Neural progenitor cell (in vitro differentiated cells): ENCODE results near the gene TBC1D10A. TPM values are rescaled to one million over a fixed set of nuclear protein-coding genes. Genes with fewer than 3 reads are reported as not detected.

Source experiments
- DNase-seq: peaks from one replicate; pipeline ENCODE4 v3.0.0-alpha.2; 2016; ENCODE audit warnings: low spot score
- H2AFZ ChIP-seq: fragments of 200-600 bp; sonication (generic); replicated peaks from 2 replicates; pipeline ENCODE4 v1.6.1; 2016; ENCODE audit warnings: antibody characterized with exemption
- H3F3A ChIP-seq: fragments of 200-600 bp; sonication (generic); 2 replicates; pipeline ENCODE4 v1.6.1; 2016; ENCODE audit warnings: antibody characterized with exemption, low read depth
- H3K27ac ChIP-seq: fragments of 200-600 bp; sonication (generic); 2 replicates; pipeline ENCODE4 v1.5.1; 2016; ENCODE audit warnings: mild to moderate bottlenecking
- H3K27me3 ChIP-seq: fragments of 200-600 bp; sonication (generic); 2 replicates; pipeline ENCODE4 v1.6.1; 2016; ENCODE audit warnings: mild to moderate bottlenecking, moderate library complexity
- H3K36me3 ChIP-seq: fragments of 200-600 bp; sonication (generic); 2 replicates; pipeline ENCODE4 v1.5.1; 2016
- H3K4me1 ChIP-seq: fragments of 200-600 bp; sonication (generic); 2 replicates; pipeline ENCODE4 v1.6.1; 2016; ENCODE audit warnings: mixed run types
- H3K4me2 ChIP-seq: fragments of 200-600 bp; sonication (generic); 2 replicates; pipeline ENCODE4 v1.6.1; 2016
- H3K4me3 ChIP-seq: fragments of 200-600 bp; sonication (generic); 2 replicates; pipeline ENCODE4 v1.5.1; 2016
- H3K79me2 ChIP-seq: fragments of 200-600 bp; sonication (generic); 2 replicates; pipeline ENCODE4 v1.6.1; 2016; ENCODE audit warnings: low read depth
- H3K9ac ChIP-seq: fragments of 200-600 bp; sonication (generic); 2 replicates; pipeline ENCODE4 v1.6.1; 2016
- H3K9me3 ChIP-seq: fragments of 200-600 bp; sonication (generic); 2 replicates; pipeline ENCODE4 v1.5.1; 2016; ENCODE audit warnings: low read depth
- H4K20me1 ChIP-seq: fragments of 200-600 bp; sonication (generic); 2 replicates; pipeline ENCODE4 v1.6.1; 2016; ENCODE audit warnings: low read depth
- H3K27ac Mint-ChIP-seq: 3 replicates; pipeline ENCODE4 v1.8.0; 2021; ENCODE audit warnings: mixed read lengths
- H3K27me3 Mint-ChIP-seq: 2 replicates; pipeline ENCODE4 v1.8.0; 2022; ENCODE audit warnings: low read depth, mild to moderate bottlenecking, inconsistent platforms, moderate library complexity, mixed read lengths; ENCODE audit not compliant: insufficient read depth
- H3K36me3 Mint-ChIP-seq: 3 replicates; pipeline ENCODE4 v1.8.0; 2021; ENCODE audit warnings: mixed read lengths
- H3K4me1 Mint-ChIP-seq: 3 replicates; pipeline ENCODE4 v1.8.0; 2021; ENCODE audit warnings: mixed read lengths
- H3K4me3 Mint-ChIP-seq: 3 replicates; pipeline ENCODE4 v1.8.0; 2021; ENCODE audit warnings: mild to moderate bottlenecking, moderate library complexity, mixed read lengths
- H3K9me3 Mint-ChIP-seq: 3 replicates; pipeline ENCODE4 v1.8.0; 2020; ENCODE audit warnings: mixed read lengths
- CTCF ChIP-seq: fragments of 200-600 bp; sonication (generic); IDR thresholded peaks from 2 replicates; pipeline ENCODE4 v1.5.1; 2017; ENCODE audit warnings: antibody characterized with exemption, mild to moderate bottlenecking
- EZH2 ChIP-seq: fragments of 200-600 bp; sonication (generic); IDR thresholded peaks from 2 replicates; pipeline ENCODE4 v1.6.1; 2017; ENCODE audit warnings: antibody characterized with exemption, mild to moderate bottlenecking, moderate library complexity
- EZH2phosphoT487 ChIP-seq: fragments of 200-600 bp; sonication (generic); IDR thresholded peaks from 2 replicates; pipeline ENCODE4 v1.6.1; 2017; ENCODE audit warnings: antibody characterized with exemption
- total RNA-seq: library from RNA; depleted of rRNA; stranded (reverse); fragments of >200 nt; gene quantifications from 2 replicates; pipeline ENCODE4 v1.2.3, GENCODE V29; 2015; ENCODE audit warnings: low replicate concordance

TBC1D10A gene
- total RNA-seq, 1 donor from 2014 or later = 6.2 TPM

- H3K79me2 ChIP-seq = no peaks in the 10 kb centered on the region
- H3K4me1 ChIP-seq = peaks cover under 1% of the 10 kb centered on the region
- no peak overlapping the region for H3K9ac ChIP-seq
- Mint-ChIP-seq H3K4me1 (peaks cover 17% of the 10 kb centered on the region), H3K9me3 (no peaks in the 10 kb centered on the region), H3K36me3 (no peaks in the 10 kb centered on the region), H3K27ac (no peak overlapping the region), H3K27me3 (peaks cover 15% of the 10 kb centered on the region), H3K4me3 (peak overlapping the region; percentile 33)
- H4K20me1 ChIP-seq = no peaks in the 10 kb centered on the region
- no peaks in the 10 kb centered on the region for H3K9me3 ChIP-seq
- no peaks in the 10 kb centered on the region for H3K36me3 ChIP-seq
- TF ChIP-seq EZH2 (no peak), EZH2phosphoT487 (no peak), CTCF (peak; percentile 92)
- no peak overlapping the region for H3K27ac ChIP-seq
- peak overlapping the region; percentile 39 for H3K4me2 ChIP-seq
- peak; percentile 89 for DNase-seq
- H3K4me3 ChIP-seq = no peak overlapping the region
- no peaks in the 10 kb centered on the region for H3F3A ChIP-seq
- H2AFZ ChIP-seq = peak overlapping the region; percentile 82
- H3K27me3 ChIP-seq = peaks cover 4% of the 10 kb centered on the region
Measured at GRCh38 chr22:30262917-30263741, 63.6 kb downstream of the TBC1D10A start.

- H3K4me3 ChIP-seq = no peak overlapping the region
- Mint-ChIP-seq H3K36me3 (no peaks in the 10 kb centered on the region), H3K9me3 (no peaks in the 10 kb centered on the region), H3K27ac (peak overlapping the region; percentile 63), H3K4me1 (peaks cover 19% of the 10 kb centered on the region), H3K4me3 (peak overlapping the region; percentile 62), H3K27me3 (peaks cover 18% of the 10 kb centered on the region)
- H3F3A ChIP-seq = no peaks in the 10 kb centered on the region
- peaks cover 5% of the 10 kb centered on the region for H3K4me1 ChIP-seq
- H3K27me3 ChIP-seq = peaks cover 4% of the 10 kb centered on the region
- H3K27ac ChIP-seq = no peak overlapping the region
- no peaks in the 10 kb centered on the region for H3K36me3 ChIP-seq
- no peak overlapping the region for H3K4me2 ChIP-seq
- H2AFZ ChIP-seq = no peak overlapping the region
- no peaks in the 10 kb centered on the region for H3K9me3 ChIP-seq
- H4K20me1 ChIP-seq = no peaks in the 10 kb centered on the region
- TF ChIP-seq EZH2 = no peak
- TF ChIP-seq EZH2phosphoT487 = no peak
- TF ChIP-seq CTCF = no peak
- DNase-seq = no peak
- no peaks in the 10 kb centered on the region for H3K79me2 ChIP-seq
- H3K9ac ChIP-seq = no peak overlapping the region
Measured at GRCh38 chr22:30262112-30262511, 64.6 kb downstream of the TBC1D10A start.

GRCh38 chr22:30261134-30261533 is 65.6 kb downstream of the TBC1D10A start:
- H3K9me3 Mint-ChIP-seq = no peaks in the 10 kb centered on the region
- no peak overlapping the region for H3K9ac ChIP-seq
- peaks cover 21% of the 10 kb centered on the region for H3K27me3 Mint-ChIP-seq

More at GRCh38 chr22:30261134-30261533, 65.6 kb downstream of the TBC1D10A start:
- no peak overlapping the region for H2AFZ ChIP-seq
- no peaks in the 10 kb centered on the region for H3K36me3 ChIP-seq
- H3K9me3 ChIP-seq = no peaks in the 10 kb centered on the region
- peaks cover 4% of the 10 kb centered on the region for H3K27me3 ChIP-seq
- H3K4me3 ChIP-seq = no peak overlapping the region
- no peak overlapping the region for H3K27ac Mint-ChIP-seq
- H3K4me3 Mint-ChIP-seq = no peak overlapping the region
- no peaks in the 10 kb centered on the region for H3K79me2 ChIP-seq
- no peak overlapping the region for H3K27ac ChIP-seq
- TF ChIP-seq EZH2 (no peak), CTCF (no peak), EZH2phosphoT487 (no peak)
- H3K4me1 Mint-ChIP-seq = peaks cover 23% of the 10 kb centered on the region
- peaks cover 7% of the 10 kb centered on the region for H3F3A ChIP-seq
- H3K4me2 ChIP-seq = no peak overlapping the region
- peaks cover 5% of the 10 kb centered on the region for H3K4me1 ChIP-seq
- DNase-seq = no peak
- H4K20me1 ChIP-seq = no peaks in the 10 kb centered on the region
- H3K36me3 Mint-ChIP-seq = no peaks in the 10 kb centered on the region
